SK-N-SH (cell line): ENCODE results near the gene LKAAEAR1. TPM values are rescaled to one million over a fixed set of nuclear protein-coding genes. Genes with fewer than 3 reads are reported as not detected.

ENCODE experiments used
- CTCF ChIA-PET: fragments of 300-600, 350-600 bp; formaldehyde crosslinking; extraction: SDS; loops from one replicate; lab custom pipeline; 2021; lab: Yijun Ruan, JAX
- POLR2A ChIA-PET: fragments of 350-600 bp; sonication (Branson Sonifier 250); formaldehyde crosslinking; extraction: SDS; loops from one replicate; lab custom pipeline; 2020; ENCODE audit warnings: antibody characterized with exemption, inconsistent platforms; lab: Yijun Ruan, JAX
- DNase-seq: peaks from one replicate; pipeline ENCODE4 v3.0.0; 2012
- H2AFZ ChIP-seq: fragments of 200-600 bp; sonication (generic); 2 replicates; pipeline ENCODE4 v1.8.1; 2016; ENCODE audit warnings: antibody characterized with exemption, mild to moderate bottlenecking, low read depth
- H3F3A ChIP-seq: fragments of 200-600 bp; sonication (generic); replicated peaks from 2 replicates; pipeline ENCODE3; 2016; ENCODE audit warnings: antibody characterized with exemption, mild to moderate bottlenecking; ENCODE audit not compliant: insufficient read depth
- H3K27ac ChIP-seq, 2 experiments: fragments of 200-500 bp in 1 of 2; fragments of 200-600 bp in 1 of 2; sonication (Bioruptor generic) in 1 of 2; sonication (generic), shearing (Covaris generic) in 1 of 2; 2 replicates each; pipeline versions ENCODE4 v1.5.1 to v1.6.1; 2014 to 2016; ENCODE audit warnings: low read depth in 2 of 2, inconsistent platforms in 1 of 2, low read length in 1 of 2, mild to moderate bottlenecking in 1 of 2, mixed read lengths in 1 of 2
- H3K27me3 ChIP-seq: fragments of 200-600 bp; sonication (generic), shearing (Covaris generic); 2 replicates; pipeline ENCODE4 v1.6.1; 2016; ENCODE audit warnings: mixed run types; ENCODE audit not compliant: insufficient read depth
- H3K36me3 ChIP-seq, 2 experiments: fragments of 200-500 bp in 1 of 2; fragments of 200-600 bp in 1 of 2; sonication (Bioruptor generic) in 1 of 2; sonication (generic) in 1 of 2; replicated peaks in 1 of 2; 2 replicates each; pipeline versions ENCODE3 to v1.5.1; 2014 to 2016; ENCODE audit warnings: low read length in 1 of 2, mild to moderate bottlenecking in 1 of 2; ENCODE audit not compliant: insufficient read depth in 2 of 2, control insufficient read depth in 1 of 2
- H3K4me1 ChIP-seq, 2 experiments: fragments of 200-500 bp in 1 of 2; fragments of 200-600 bp in 1 of 2; sonication (Bioruptor generic) in 1 of 2; sonication (generic), shearing (Covaris generic) in 1 of 2; 2 replicates each; pipeline versions ENCODE4 v1.5.1 to v1.6.1; 2014 to 2016; ENCODE audit warnings: low read depth in 1 of 2, low read length in 1 of 2, mixed run types in 1 of 2; ENCODE audit not compliant: insufficient read depth in 2 of 2, control insufficient read depth in 1 of 2
- H3K4me2 ChIP-seq: fragments of 200-600 bp; sonication (generic), shearing (Covaris generic); 2 replicates; pipeline ENCODE4 v1.6.1; 2017; ENCODE audit warnings: mixed run types
- H3K4me3 ChIP-seq, 2 experiments: fragments of 200-500 bp in 1 of 2; fragments of 200-600 bp in 1 of 2; sonication (Bioruptor generic) in 1 of 2; sonication (generic), shearing (Covaris generic) in 1 of 2; 2 replicates each; pipeline versions ENCODE4 v1.5.1 to v1.8.1; 2014 to 2016; ENCODE audit warnings: low read depth in 2 of 2, inconsistent platforms in 1 of 2, low read length in 1 of 2, mild to moderate bottlenecking in 1 of 2, mixed read lengths in 1 of 2, moderate library complexity in 1 of 2
- H3K79me2 ChIP-seq: fragments of 200-600 bp; sonication (generic); 2 replicates; pipeline ENCODE4 v1.8.1; 2017; ENCODE audit warnings: mild to moderate bottlenecking; ENCODE audit not compliant: insufficient read depth
- H3K9ac ChIP-seq: fragments of 200-600 bp; sonication (generic); 2 replicates; pipeline ENCODE4 v1.6.1; 2017; ENCODE audit warnings: mixed run types
- H3K9me2 ChIP-seq: fragments of 200-600 bp; sonication (generic); 2 replicates; pipeline ENCODE4 v1.6.1; 2017; ENCODE audit warnings: mixed run types
- H3K9me3 ChIP-seq: fragments of 200-600 bp; sonication (generic); 2 replicates; pipeline ENCODE4 v1.6.1; 2017; ENCODE audit warnings: mixed run types, mild to moderate bottlenecking, moderate library complexity
- H4K20me1 ChIP-seq: fragments of 200-600 bp; sonication (generic); 2 replicates; pipeline ENCODE4 v1.6.1; 2017; ENCODE audit warnings: mild to moderate bottlenecking, mixed run types; ENCODE audit not compliant: insufficient read depth
- CHD2 ChIP-seq: fragments of 150-350 bp; IDR thresholded peaks from 2 replicates; pipeline ENCODE4 v1.6.1; 2018; ENCODE audit warnings: low read length; ENCODE audit not compliant: partially characterized antibody
- ELF1 ChIP-seq: IDR thresholded peaks from 2 replicates; pipeline ENCODE4 v1.4.0; 2012
- EZH2phosphoT487 ChIP-seq: fragments of 200-600 bp; sonication (generic); IDR thresholded peaks from 2 replicates; pipeline ENCODE4 v1.6.1; 2017; ENCODE audit warnings: low read depth, mixed run types, mild to moderate bottlenecking, antibody characterized with exemption, moderate library complexity, borderline replicate concordance
- GABPA ChIP-seq: IDR thresholded peaks from 2 replicates; pipeline ENCODE4 v1.4.0; 2012; ENCODE audit warnings: low read depth, mild to moderate bottlenecking
- GATA2 ChIP-seq: sonication (generic); formaldehyde crosslinking; IDR thresholded peaks from 2 replicates; pipeline ENCODE4 v1.5.0; 2020; ENCODE audit warnings: mild to moderate bottlenecking, missing genetic modification reagents
- JUND ChIP-seq: IDR thresholded peaks from 2 replicates; pipeline ENCODE4 v1.4.0; 2012
- MAX ChIP-seq: IDR thresholded peaks from 2 replicates; pipeline ENCODE4 v1.4.0; 2012; ENCODE audit warnings: low read depth
- MEF2A ChIP-seq: IDR thresholded peaks from 2 replicates; pipeline ENCODE4 v1.4.0; 2012; ENCODE audit warnings: low read depth, borderline replicate concordance
- MXI1 ChIP-seq: IDR thresholded peaks from 2 replicates; pipeline ENCODE4 v1.6.1; 2012; ENCODE audit warnings: mild to moderate bottlenecking, low read depth, low read length, improper control_type of control experiment
- NRF1 ChIP-seq: IDR thresholded peaks from 2 replicates; pipeline ENCODE4 v1.6.1; 2012; ENCODE audit warnings: low read depth, mild to moderate bottlenecking, low read length
- RCOR1 ChIP-seq: fragments of 150-350 bp; IDR thresholded peaks from 2 replicates; pipeline ENCODE4 v1.6.1; 2017; ENCODE audit warnings: antibody characterized with exemption, low read length
- RXRA ChIP-seq: IDR thresholded peaks from 2 replicates; pipeline ENCODE4 v1.4.0; 2012; ENCODE audit warnings: low read depth, mild to moderate bottlenecking, borderline replicate concordance
- USF1 ChIP-seq: IDR thresholded peaks from 2 replicates; pipeline ENCODE4 v1.4.0; 2012; ENCODE audit warnings: low read depth, borderline replicate concordance
- WGBS: methylation state at CpG from one replicate; pipeline ENCODE4 v1.1.6; 2017; ENCODE audit warnings: low lambda C conversion rate; 5-methylcytosine and 5-hydroxymethylcytosine counted together
- polyA plus RNA-seq, 3 experiments: library from polyadenylated mRNA; depleted of rRNA; stranded (reverse); fragments of >200 nt; gene quantifications; 2 replicates each; pipeline ENCODE4 v1.2.3, GENCODE V29; 2012

The LKAAEAR1 gene
- polyA plus RNA-seq, 1 of the 3 experiments (the other 2 are of a cell fraction), result 0.71 TPM

GRCh38 chr20:64038224-64038564 is 46.0 kb downstream of the LKAAEAR1 start (continued):
- TF ChIP-seq JUND (no peak), RXRA (no peak), CHD2 (no peak), ELF1 (no peak), NRF1 (no peak), USF1 (no peak)

- TF ChIP-seq GABPA, result no peak
- TF ChIP-seq GATA2 (CRISPR knock-in tag), result peak; percentile 28; the same call in 1 of the 2 replicates
- peaks cover 0 to 14% of the 10 kb centered on the region in 2 experiments for H3K36me3 ChIP-seq
- 30% methylated on average over 18 of the region's 36 CpGs for WGBS
- peaks cover 0 to 13% of the 10 kb centered on the region in 2 experiments; a peak in 1 of 4 replicates for H3K4me1 ChIP-seq
- H4K20me1 ChIP-seq, result 0 out of 2 replicates have a peak, but pooled peaks cover 10% of the 10 kb centered on the region
- H3K9me3 ChIP-seq, result no peaks in the 10 kb centered on the region
- no peak overlapping the region for H3K9ac ChIP-seq
- CTCF ChIA-PET, result interaction anchor here (0.6 to 7.7 kb wide), 28 partner anchors 10 to 513 kb away, joined by 3 to 85 read pairs (median 4); partner anchors contain the start of genes LKAAEAR1, OPRL1, PRPF6 and RGS19
- H3K9me2 ChIP-seq, result no peaks in the 10 kb centered on the region
- POLR2A ChIA-PET, result interaction anchor here (3.6 kb wide), 1 partner anchor 56 kb away, joined by 18 read pairs; the partner anchor contains the start of gene PRPF6
- no peaks in the 10 kb centered on the region for H3K27me3 ChIP-seq
- H3K4me2 ChIP-seq, result no peak overlapping the region
- H3K4me3 ChIP-seq, result no peak overlapping the region
- no peak overlapping the region for H2AFZ ChIP-seq
- no peak overlapping the region for H3K27ac ChIP-seq
- no peaks in the 10 kb centered on the region for H3F3A ChIP-seq
- no peak for DNase-seq
- H3K79me2 ChIP-seq, result no peaks in the 10 kb centered on the region
Measured at GRCh38 chr20:64037498-64038213, 46.5 kb downstream of the LKAAEAR1 start.

- H3K4me2 ChIP-seq, result no peak overlapping the region
- no peaks in the 10 kb centered on the region for H3K27me3 ChIP-seq
- TF ChIP-seq MEF2A, result no peak
- TF ChIP-seq MXI1, result no peak
- no peak for TF ChIP-seq MAX
- TF ChIP-seq EZH2phosphoT487, result no peak
- no peak for TF ChIP-seq RCOR1
- no peak for TF ChIP-seq JUND
- H3K9me2 ChIP-seq, result no peaks in the 10 kb centered on the region
- H3K36me3 ChIP-seq, result peaks cover 0 to 19% of the 10 kb centered on the region in 2 experiments
- ChIA-PET POLR2A (interaction anchor here (3.6 kb wide), 1 partner anchor 56 kb away, joined by 18 read pairs; the partner anchor contains the start of gene PRPF6), CTCF (interaction anchor here (0.9 to 7.7 kb wide), 8 partner anchors 11 to 83 kb away, joined by 3 to 85 read pairs (median 24); partner anchors contain the start of genes OPRL1, RGS19, SAMD10 and SOX18)
- WGBS, result 100% methylated on average over 2 of the region's 3 CpGs
- no peak overlapping the region for H3K4me3 ChIP-seq
- no peak overlapping the region for H2AFZ ChIP-seq
- no peak for DNase-seq
- H3K9ac ChIP-seq, result no peak overlapping the region
- no peaks in the 10 kb centered on the region for H3K9me3 ChIP-seq
- H3F3A ChIP-seq, result no peaks in the 10 kb centered on the region
- H3K27ac ChIP-seq, result no peak overlapping the region
- 0 out of 2 replicates have a peak, but pooled peaks cover 10% of the 10 kb centered on the region for H4K20me1 ChIP-seq
- H3K79me2 ChIP-seq, result no peaks in the 10 kb centered on the region
- H3K4me1 ChIP-seq, result peaks cover 0 to 11% of the 10 kb centered on the region in 2 experiments; a peak in 1 of 4 replicates
Measured at GRCh38 chr20:64037199-64037497, 47.0 kb downstream of the LKAAEAR1 start.
